Neural cell (in vitro differentiated cells): ENCODE measurements around the gene KMT2E. TPM values are rescaled to one million over a fixed set of nuclear protein-coding genes. Genes with fewer than 3 reads are reported as not detected.

Source experiments
- H2AFZ ChIP-seq: fragments of 200-600, 300-800 bp; sonication (generic), shearing (Covaris generic); 2 replicates; pipeline ENCODE4 v1.6.0; 2014; ENCODE audit warnings: low read depth, mild to moderate bottlenecking, antibody characterized with exemption, low read length, moderate library complexity
- H3F3A ChIP-seq: fragments of 200-600 bp; shearing (Covaris generic); 2 replicates; pipeline ENCODE4 v1.6.1; 2016; ENCODE audit warnings: mild to moderate bottlenecking, moderate library complexity, mixed read lengths, antibody characterized with exemption, low read length; ENCODE audit not compliant: insufficient read depth, poor library complexity, severe bottlenecking
- H3K27ac ChIP-seq: fragments of 200-600, 300-800 bp; sonication (generic), shearing (Covaris generic); 2 replicates; pipeline ENCODE4 v1.5.1; 2014; ENCODE audit warnings: mild to moderate bottlenecking, low read length, moderate library complexity
- H3K27me3 ChIP-seq: fragments of 300-800, 200-600 bp; sonication (generic), shearing (Covaris generic); 2 replicates; pipeline ENCODE4 v1.6.0; 2014; ENCODE audit warnings: mild to moderate bottlenecking, low read depth, low read length, moderate library complexity; ENCODE audit not compliant: insufficient read depth
- H3K36me3 ChIP-seq: fragments of 300-800, 200-600 bp; sonication (generic), shearing (Covaris generic); 2 replicates; pipeline ENCODE4 v1.5.1; 2014; ENCODE audit warnings: mild to moderate bottlenecking, antibody characterized with exemption, low read length, moderate library complexity; ENCODE audit not compliant: insufficient read depth
- H3K4me2 ChIP-seq: fragments of 300-800, 200-600 bp; sonication (generic), shearing (Covaris generic); 2 replicates; pipeline ENCODE4 v1.6.0; 2014; ENCODE audit warnings: mild to moderate bottlenecking, low read length
- H3K4me3 ChIP-seq: fragments of 300-800, 200-600 bp; sonication (generic), shearing (Covaris generic); 2 replicates; pipeline ENCODE4 v1.5.1; 2014; ENCODE audit warnings: mild to moderate bottlenecking, low read length, moderate library complexity
- H3K79me2 ChIP-seq: fragments of 200-600 bp; shearing (Covaris generic); replicated peaks from 2 replicates; pipeline ENCODE4 v1.6.0; 2014; ENCODE audit warnings: mild to moderate bottlenecking, low read length, moderate library complexity; ENCODE audit not compliant: insufficient read depth
- H3K9ac ChIP-seq: fragments of 300-800, 200-600 bp; sonication (generic), shearing (Covaris generic); 2 replicates; pipeline ENCODE4 v1.6.1; 2016; ENCODE audit warnings: mild to moderate bottlenecking, low read length, mixed read lengths
- H3K9me2 ChIP-seq: fragments of 200-600 bp; shearing (Covaris generic); 2 replicates; pipeline ENCODE4 v1.6.1; 2016; ENCODE audit warnings: mild to moderate bottlenecking, low read length, mixed read lengths; ENCODE audit not compliant: insufficient read depth
- H3K9me3 ChIP-seq: fragments of 200-600, 300-800 bp; sonication (generic), shearing (Covaris generic); 2 replicates; pipeline ENCODE4 v1.6.1; 2016; ENCODE audit warnings: mild to moderate bottlenecking, mixed run types, low read length, moderate library complexity, mixed read lengths
- H4K20me1 ChIP-seq: fragments of 200-600 bp; shearing (Covaris generic); 2 replicates; pipeline ENCODE4 v1.6.1; 2016; ENCODE audit warnings: mild to moderate bottlenecking, mixed run types; ENCODE audit not compliant: insufficient read depth
- CTCF ChIP-seq: fragments of 450-650 bp; IDR thresholded peaks from 2 replicates; pipeline ENCODE4 v1.5.1; 2014; ENCODE audit warnings: antibody characterized with exemption, mild to moderate bottlenecking, moderate library complexity; ENCODE audit not compliant: poor library complexity, severe bottlenecking
- EZH2 ChIP-seq: fragments of 200-600, 300-800 bp; shearing (Covaris generic), sonication (generic); IDR thresholded peaks from 2 replicates; pipeline ENCODE4 v1.6.1; 2014; ENCODE audit warnings: antibody characterized with exemption, low read length, borderline replicate concordance, mild to moderate bottlenecking; ENCODE audit not compliant: insufficient read depth, poor library complexity, severe bottlenecking
- MXI1 ChIP-seq: fragments of 450-650 bp; conservative IDR thresholded peaks from 2 replicates; pipeline ENCODE4 v1.6.1; 2014; ENCODE audit warnings: antibody characterized with exemption, mild to moderate bottlenecking; ENCODE audit not compliant: poor library complexity, severe bottlenecking
- RAD21 ChIP-seq: fragments of 450-650 bp; conservative IDR thresholded peaks from 2 replicates; pipeline ENCODE4 v1.6.1; 2014; ENCODE audit warnings: antibody characterized with exemption, mild to moderate bottlenecking, moderate library complexity
- TAF1 ChIP-seq: IDR thresholded peaks from 2 replicates; pipeline ENCODE4 v1.6.1; 2012; ENCODE audit warnings: low read depth
- polyA plus RNA-seq: library from polyadenylated mRNA; depleted of rRNA; stranded (reverse); fragments of >200 nt; gene quantifications from 2 replicates; pipeline ENCODE4 v1.2.3, GENCODE V29; 2014

Gene KMT2E
- polyA plus RNA-seq, 1 donor from 2014 or later = 78.4 TPM

GRCh38 chr7:105161366-105161765 lies 147.4 kb downstream of the KMT2E start:
- Histone ChIP-seq H3K4me2 (no peak overlapping the region), H3K27me3 (no peaks in the 10 kb centered on the region), H3K9me3 (no peaks in the 10 kb centered on the region), H3K4me3 (no peak overlapping the region), H2AFZ (no peak overlapping the region), H4K20me1 (no peaks in the 10 kb centered on the region), H3K9me2 (no peaks in the 10 kb centered on the region), H3F3A (no peaks in the 10 kb centered on the region), H3K36me3 (no peaks in the 10 kb centered on the region), H3K9ac (no peak overlapping the region), H3K79me2 (no peaks in the 10 kb centered on the region), H3K27ac (no peak overlapping the region)
- TF ChIP-seq CTCF (no peak), EZH2 (no peak), TAF1 (no peak), RAD21 (no peak), MXI1 (no peak)
